ENCODE data around the gene SATB2.

SATB2 gene

DNA sequence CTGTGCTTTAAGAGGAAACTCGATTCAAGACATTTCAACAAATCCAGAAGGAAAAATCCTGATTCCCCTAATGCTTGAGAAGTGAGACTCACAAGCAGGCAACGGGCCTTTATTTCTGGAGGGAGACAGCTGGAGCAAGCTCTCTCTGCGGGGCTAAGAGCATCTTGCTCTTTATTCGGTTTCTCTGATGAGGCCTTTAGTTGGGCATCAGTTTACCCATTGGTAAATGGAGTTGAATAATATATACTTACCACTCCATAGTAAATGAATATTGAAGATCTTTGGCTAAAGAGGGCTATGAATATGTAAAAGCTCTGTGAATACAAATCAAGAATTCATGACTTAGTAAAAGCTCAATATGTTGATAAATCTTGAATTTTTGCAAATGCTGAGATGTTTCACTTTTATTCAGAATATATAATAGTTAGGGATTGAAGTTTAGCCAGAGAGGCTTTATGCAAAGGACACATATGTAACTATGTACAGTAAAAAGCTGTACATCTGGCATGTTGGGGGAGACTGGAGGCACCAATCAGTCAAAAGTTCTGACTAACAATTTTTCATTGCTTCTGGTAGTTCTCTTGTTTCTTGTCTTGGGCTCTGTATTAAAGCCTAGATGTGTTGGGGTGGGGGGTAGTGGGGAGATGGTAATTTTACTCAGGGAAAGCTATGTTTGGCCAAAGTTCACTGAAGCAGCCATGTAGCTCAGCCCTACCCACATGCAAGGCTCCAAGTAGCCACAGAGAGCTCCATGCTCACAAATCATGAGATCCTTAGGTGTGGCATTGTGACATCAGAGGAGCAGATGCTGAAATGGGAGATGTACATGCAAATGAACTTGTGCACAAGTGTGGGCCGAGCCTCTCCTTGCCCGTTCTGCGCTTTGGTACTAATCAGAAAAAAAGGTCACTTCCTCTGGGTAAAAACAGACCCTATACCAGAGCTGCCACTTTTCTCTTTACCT is 200.2 kb downstream of the SATB2 start:
- no peak for DNase-seq (ENCODE audit: low read depth in 2 of 2)

DNA sequence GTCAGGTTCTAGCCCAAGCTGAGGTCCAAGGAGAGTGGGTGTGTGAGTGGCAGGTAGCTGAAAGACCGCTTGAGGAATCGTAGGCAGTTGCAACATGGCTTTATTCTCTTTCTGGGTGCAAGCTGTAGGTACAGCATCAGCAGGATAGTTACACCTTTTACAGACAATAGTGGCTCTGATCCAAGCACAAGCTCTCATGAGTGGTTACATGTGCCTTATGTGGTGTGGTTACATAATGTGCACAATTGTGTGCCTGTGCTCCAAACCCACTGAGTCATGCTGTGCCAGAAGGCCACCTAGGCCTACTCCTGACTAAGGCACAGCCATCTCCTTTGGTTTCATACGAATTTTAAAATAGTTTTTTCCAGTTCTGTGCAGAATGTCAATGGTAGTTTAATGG is 227.6 kb downstream of the SATB2 start:
- no peak for DNase-seq (ENCODE audit: low read depth in 2 of 2)

DNA sequence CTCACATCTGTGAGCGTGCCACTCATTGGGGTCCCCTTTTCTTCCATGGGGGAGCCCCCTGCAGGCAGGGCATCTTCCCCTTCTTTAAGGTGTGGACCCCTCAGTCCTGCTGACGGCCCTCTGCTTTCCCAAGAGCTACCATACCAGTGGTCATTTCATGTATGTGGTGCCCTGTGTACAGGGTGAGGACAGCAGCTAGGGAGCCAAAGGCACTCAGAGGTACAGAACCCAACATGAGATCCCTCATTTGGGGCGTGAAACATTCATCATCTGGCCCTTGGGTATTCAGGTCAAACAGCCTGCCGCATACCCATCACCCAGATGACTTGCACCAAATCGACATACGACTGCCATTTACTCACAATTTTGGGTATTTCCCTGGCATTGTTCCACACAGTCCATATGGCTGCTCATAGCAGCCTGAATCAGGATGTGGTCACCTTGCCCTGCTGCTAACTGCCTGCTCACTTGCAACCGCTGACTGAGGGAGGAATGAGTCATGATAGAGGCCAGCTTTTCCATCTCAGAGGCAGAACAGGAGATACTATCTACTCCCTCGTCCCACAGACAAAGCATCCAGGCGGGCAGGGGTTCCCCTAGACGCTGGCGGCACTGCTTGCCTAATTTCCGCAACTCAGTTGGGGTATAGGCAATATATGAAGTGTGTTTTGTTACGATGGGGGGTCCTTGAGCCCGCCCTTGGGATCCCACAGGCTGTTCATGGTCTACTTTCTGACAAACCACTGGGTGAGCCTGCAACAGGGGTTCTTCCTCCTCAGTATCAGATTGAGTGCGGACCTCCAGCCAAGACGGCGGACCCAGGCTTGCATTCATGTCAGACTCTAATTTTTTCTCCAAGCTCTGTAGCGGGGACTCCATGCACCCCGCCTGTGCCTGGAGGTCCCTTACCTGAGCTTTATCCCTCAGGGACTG is 228.6 kb downstream of the SATB2 start:
- DNase-seq (ENCODE audit: low read depth in 2 of 2), result no peak

DNA sequence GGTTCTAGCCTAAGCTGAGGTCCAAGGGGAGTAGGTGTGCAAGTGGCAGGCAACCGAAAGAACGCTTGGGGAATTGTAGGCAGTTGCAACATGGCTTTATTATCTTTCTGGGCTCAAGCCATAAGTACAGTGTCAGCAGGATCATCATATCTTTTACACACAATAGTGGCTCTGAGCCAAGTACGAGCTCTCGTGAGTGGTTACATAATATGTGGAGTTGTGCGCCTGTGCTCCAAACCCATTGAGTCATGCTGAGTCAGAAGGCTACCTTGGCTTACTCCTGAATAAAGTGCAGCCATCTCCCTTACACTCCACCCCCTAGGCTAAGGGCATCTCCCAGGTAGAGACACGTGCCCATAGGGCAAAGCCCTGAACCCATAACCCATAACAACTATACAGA is 233.9 kb downstream of the SATB2 start:
- DNase-seq (ENCODE audit: low read depth in 2 of 2), result no peak

DNA sequence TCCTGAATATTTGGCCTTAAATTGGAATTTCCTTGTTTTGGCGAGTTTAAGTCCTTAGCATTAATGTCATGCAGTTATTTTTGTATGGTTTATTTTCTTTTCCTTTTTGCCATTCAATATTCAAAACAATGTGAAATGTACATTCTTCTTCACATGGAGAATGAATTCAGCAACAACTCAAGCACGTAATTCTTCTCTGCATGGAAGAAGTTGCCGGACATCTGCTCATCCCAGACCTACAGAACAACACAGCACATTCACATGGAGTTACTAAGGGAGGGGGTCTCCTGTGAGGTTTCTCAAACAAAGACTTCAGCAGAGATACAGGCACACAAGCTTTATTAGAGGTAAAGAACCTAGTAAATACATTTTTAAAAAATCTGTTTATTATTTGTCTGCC is 236.8 kb downstream of the SATB2 start:
- no peak for DNase-seq (ENCODE audit: low read depth in 2 of 2)

DNA sequence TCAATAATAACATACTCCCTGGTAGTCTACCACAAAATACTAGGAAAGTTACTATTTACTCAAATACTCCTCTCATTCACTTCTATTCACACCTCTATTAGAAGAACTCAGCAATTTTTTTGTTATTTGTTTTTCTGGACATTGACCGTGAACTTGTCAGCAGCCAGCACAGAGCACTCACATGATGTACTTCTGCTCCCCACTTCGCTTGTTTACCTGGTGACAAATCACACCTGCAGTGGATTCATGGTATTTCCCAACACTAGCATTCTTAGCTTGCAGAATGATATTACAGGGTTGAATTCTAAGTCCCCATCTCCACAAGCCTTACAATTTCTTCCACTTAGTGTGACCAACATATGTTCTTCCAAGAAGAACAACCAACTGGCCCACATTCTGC is 238.2 kb downstream of the SATB2 start:
- DNase-seq (ENCODE audit: low read depth in 2 of 2), result no peak
